GM23248 (cell line): ENCODE measurements around the gene KCNJ12.

Experiments used
- EZH2 ChIP-seq: fragments of 200-600 bp; sonication (generic); IDR thresholded peaks from 2 replicates; pipeline ENCODE4 v1.6.1; 2018; ENCODE audit warnings: antibody characterized with exemption, mild to moderate bottlenecking; ENCODE audit not compliant: insufficient read depth, poor library complexity, severe bottlenecking
- EZH2phosphoT487 ChIP-seq: fragments of 200-600 bp; sonication (generic); IDR thresholded peaks from 2 replicates; pipeline ENCODE4 v1.6.1; 2018; ENCODE audit warnings: antibody characterized with exemption, moderate library complexity, mild to moderate bottlenecking, low read depth; ENCODE audit not compliant: insufficient read depth

- TF ChIP-seq EZH2 (no peak), EZH2phosphoT487 (no peak)
Observed at GRCh38 chr17:21351366-21352065, 24.6 kb upstream of the KCNJ12 start.
